Neural cell (in vitro differentiated cells): Measurements from ENCODE around the gene TMEM52B.

Experiments
- CTCF ChIP-seq: fragments of 450-650 bp; IDR thresholded peaks from 2 replicates; pipeline ENCODE4 v1.5.1; 2014; ENCODE audit warnings: antibody characterized with exemption, mild to moderate bottlenecking, moderate library complexity; ENCODE audit not compliant: poor library complexity, severe bottlenecking
- EP300 ChIP-seq: fragments of 450-650 bp; conservative IDR thresholded peaks from 2 replicates; pipeline ENCODE4 v1.6.1; 2014; ENCODE audit warnings: antibody characterized with exemption, mild to moderate bottlenecking, moderate library complexity; ENCODE audit not compliant: poor library complexity, severe bottlenecking
- EZH2 ChIP-seq: fragments of 200-600, 300-800 bp; shearing (Covaris generic), sonication (generic); IDR thresholded peaks from 2 replicates; pipeline ENCODE4 v1.6.1; 2014; ENCODE audit warnings: antibody characterized with exemption, low read length, borderline replicate concordance, mild to moderate bottlenecking; ENCODE audit not compliant: insufficient read depth, poor library complexity, severe bottlenecking
- POLR2AphosphoS5 ChIP-seq: IDR thresholded peaks from 2 replicates; pipeline ENCODE4 v1.6.1; 2012
- REST ChIP-seq: IDR thresholded peaks from 2 replicates; pipeline ENCODE4 v1.6.1; 2012; ENCODE audit warnings: borderline replicate concordance
- SMC3 ChIP-seq: fragments of 450-650 bp; conservative IDR thresholded peaks from 2 replicates; pipeline ENCODE4 v1.6.1; 2014; ENCODE audit warnings: antibody characterized with exemption, mild to moderate bottlenecking, moderate library complexity; ENCODE audit not compliant: poor library complexity
- TAF1 ChIP-seq: IDR thresholded peaks from 2 replicates; pipeline ENCODE4 v1.6.1; 2012; ENCODE audit warnings: low read depth

GRCh38 chr12:10184261-10184843 lies 5.5 kb downstream of the TMEM52B start:
- TF ChIP-seq CTCF (no peak), POLR2AphosphoS5 (no peak), EZH2 (no peak), SMC3 (no peak), EP300 (no peak), REST (no peak), TAF1 (no peak)
